ENCODE measurements around the gene CSRP2. TPM values are rescaled to one million over a fixed set of nuclear protein-coding genes. Genes with fewer than 3 reads are reported as not detected.

The CSRP2 gene
- total RNA-seq, 1 experiment from 2014 or later, result 2.6 TPM

DNA sequence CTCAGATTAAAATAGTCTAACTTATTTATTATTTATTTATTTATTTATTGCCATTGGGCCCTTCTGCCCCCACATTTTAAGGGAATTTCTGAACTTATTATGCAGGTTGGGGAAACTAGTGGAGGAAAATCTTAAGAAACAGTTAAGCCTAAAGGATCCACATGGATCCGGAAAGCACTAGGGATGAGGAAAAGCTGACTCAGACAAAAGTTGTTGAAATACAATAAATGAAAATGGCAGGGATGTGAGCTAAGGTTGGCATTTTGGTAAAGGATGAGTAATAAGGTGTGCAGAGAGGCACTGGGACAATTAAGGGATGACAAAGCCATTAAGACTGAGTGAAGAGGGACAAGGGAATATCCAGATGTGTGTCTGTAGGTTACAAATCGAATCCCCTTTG is 20.7 kb upstream of the CSRP2 start:
- H3K4me3 Mint-ChIP-seq (ENCODE audit: unreplicated experiment), result no peak overlapping the region
- POLR2A ChIA-PET, result interaction anchor here (0.7 kb wide), 1 partner anchor 13 kb away, joined by 3 read pairs; no protein-coding TSS in a partner anchor
- H3K27me3 Mint-ChIP-seq (ENCODE audit: insufficient read depth, unreplicated experiment), result no peaks in the 10 kb centered on the region
- TF ChIP-seq, protein P1, sequence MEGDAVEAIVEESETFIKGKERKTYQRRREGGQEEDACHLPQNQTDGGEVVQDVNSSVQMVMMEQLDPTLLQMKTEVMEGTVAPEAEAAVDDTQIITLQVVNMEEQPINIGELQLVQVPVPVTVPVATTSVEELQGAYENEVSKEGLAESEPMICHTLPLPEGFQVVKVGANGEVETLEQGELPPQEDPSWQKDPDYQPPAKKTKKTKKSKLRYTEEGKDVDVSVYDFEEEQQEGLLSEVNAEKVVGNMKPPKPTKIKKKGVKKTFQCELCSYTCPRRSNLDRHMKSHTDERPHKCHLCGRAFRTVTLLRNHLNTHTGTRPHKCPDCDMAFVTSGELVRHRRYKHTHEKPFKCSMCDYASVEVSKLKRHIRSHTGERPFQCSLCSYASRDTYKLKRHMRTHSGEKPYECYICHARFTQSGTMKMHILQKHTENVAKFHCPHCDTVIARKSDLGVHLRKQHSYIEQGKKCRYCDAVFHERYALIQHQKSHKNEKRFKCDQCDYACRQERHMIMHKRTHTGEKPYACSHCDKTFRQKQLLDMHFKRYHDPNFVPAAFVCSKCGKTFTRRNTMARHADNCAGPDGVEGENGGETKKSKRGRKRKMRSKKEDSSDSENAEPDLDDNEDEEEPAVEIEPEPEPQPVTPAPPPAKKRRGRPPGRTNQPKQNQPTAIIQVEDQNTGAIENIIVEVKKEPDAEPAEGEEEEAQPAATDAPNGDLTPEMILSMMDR (IDR thresholded peaks at IDR 0.05; ENCODE audit: unreplicated experiment), result no peak
- no peak overlapping the region for H3K27ac Mint-ChIP-seq (ENCODE audit: low read depth, unreplicated experiment)
- CTCF ChIA-PET, result no interaction called here
- DNase-seq (ENCODE audit: unreplicated experiment), result no peak
- no peaks in the 10 kb centered on the region for H3K9me3 Mint-ChIP-seq (ENCODE audit: unreplicated experiment)
- H3K36me3 Mint-ChIP-seq (ENCODE audit: insufficient read depth, unreplicated experiment), result no peaks in the 10 kb centered on the region
- intact Hi-C loops (cut with micrococcal nuclease), result no loop called here
- no TSS peak for BruUV-seq (replicated peaks)
- no peaks in the 10 kb centered on the region for H3K4me1 Mint-ChIP-seq (ENCODE audit: insufficient read depth, unreplicated experiment)

DNA sequence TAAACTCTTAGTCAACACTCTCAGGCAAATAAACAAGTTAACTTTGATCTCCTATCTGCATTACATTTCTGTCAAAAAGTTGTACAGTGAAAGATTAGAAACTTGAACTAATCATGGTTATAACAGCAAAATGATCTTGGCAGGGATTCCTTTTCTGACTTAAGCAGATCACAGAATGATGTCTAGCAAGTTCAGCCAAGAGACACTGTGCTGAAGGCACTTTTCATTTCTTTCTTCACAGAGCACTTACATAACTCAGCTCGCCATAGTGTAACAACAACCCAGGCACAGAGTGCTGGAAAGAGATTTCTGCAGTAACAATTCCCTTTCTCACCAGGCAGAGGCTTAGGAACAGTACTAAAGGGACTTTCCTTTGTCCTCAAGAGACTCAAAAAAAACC is 19.6 kb upstream of the CSRP2 start:
- TF ChIP-seq, protein P1 (IDR thresholded peaks at IDR 0.05; ENCODE audit: unreplicated experiment), result no peak
- Mint-ChIP-seq H3K27ac (ENCODE audit: low read depth, unreplicated experiment) (no peak overlapping the region), H3K9me3 (ENCODE audit: unreplicated experiment) (no peaks in the 10 kb centered on the region), H3K4me3 (ENCODE audit: unreplicated experiment) (no peak overlapping the region), H3K27me3 (ENCODE audit: insufficient read depth, unreplicated experiment) (no peaks in the 10 kb centered on the region), H3K36me3 (ENCODE audit: insufficient read depth, unreplicated experiment) (no peaks in the 10 kb centered on the region), H3K4me1 (ENCODE audit: insufficient read depth, unreplicated experiment) (no peaks in the 10 kb centered on the region)
- no TSS peak for BruUV-seq (replicated peaks)
- ChIA-PET POLR2A (no interaction called here), CTCF (no interaction called here)
- no peak for DNase-seq (ENCODE audit: unreplicated experiment)
- intact Hi-C loops (cut with micrococcal nuclease), result no loop called here

DNA sequence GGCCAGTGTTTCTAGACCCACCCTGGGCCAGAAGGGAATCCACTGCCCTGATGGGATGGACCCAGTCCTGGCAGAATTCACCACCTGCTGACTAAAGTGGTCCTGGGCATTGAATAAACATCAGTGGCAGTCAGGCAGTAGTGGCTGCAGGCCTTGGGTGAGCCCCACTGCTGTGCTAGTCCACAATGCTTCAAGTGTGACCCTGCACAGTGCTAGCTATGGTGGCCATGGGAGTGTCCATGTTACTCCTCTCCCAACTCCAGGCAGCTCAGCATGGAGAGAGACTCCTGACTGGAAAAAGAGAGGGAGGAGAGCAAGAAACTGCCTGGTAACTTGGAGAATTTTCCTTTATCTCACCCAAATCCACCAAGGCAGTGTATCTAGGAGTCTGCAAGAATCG is 17.5 kb upstream of the CSRP2 start:
- no peaks in the 10 kb centered on the region for H3K36me3 Mint-ChIP-seq (ENCODE audit: insufficient read depth, unreplicated experiment)
- ChIA-PET POLR2A (no interaction called here), CTCF (no interaction called here)
- H3K27me3 Mint-ChIP-seq (ENCODE audit: insufficient read depth, unreplicated experiment), result no peaks in the 10 kb centered on the region
- no peak overlapping the region for H3K27ac Mint-ChIP-seq (ENCODE audit: low read depth, unreplicated experiment)
- no peaks in the 10 kb centered on the region for H3K9me3 Mint-ChIP-seq (ENCODE audit: unreplicated experiment)
- no peaks in the 10 kb centered on the region for H3K4me1 Mint-ChIP-seq (ENCODE audit: insufficient read depth, unreplicated experiment)
- BruUV-seq (replicated peaks), result no TSS peak
- TF ChIP-seq, protein P1 (IDR thresholded peaks at IDR 0.05; ENCODE audit: unreplicated experiment), result no peak
- intact Hi-C loops (cut with micrococcal nuclease), result no loop called here
- no peak for DNase-seq (ENCODE audit: unreplicated experiment)
- no peak overlapping the region for H3K4me3 Mint-ChIP-seq (ENCODE audit: unreplicated experiment)

DNA sequence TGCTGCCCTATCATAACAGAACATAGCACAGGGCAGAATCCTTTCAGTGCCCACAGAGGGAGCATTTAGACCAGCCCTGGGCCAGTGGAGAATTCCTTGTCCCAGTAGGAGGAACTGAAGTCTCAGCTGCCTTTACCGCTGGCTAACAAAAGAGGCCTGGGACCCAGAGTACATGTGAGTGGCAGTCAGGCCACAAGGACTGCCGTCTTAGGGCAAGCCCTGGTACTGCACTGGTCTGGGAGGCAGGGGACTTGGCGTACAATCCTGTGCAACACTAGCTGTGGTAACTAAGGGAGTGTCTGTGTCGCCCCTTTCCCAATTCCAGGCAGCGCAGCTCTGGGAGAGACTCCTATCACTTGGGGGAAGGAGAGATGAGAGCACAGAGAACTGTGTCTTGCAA is 17.0 kb upstream of the CSRP2 start:
- TF ChIP-seq, protein P1 (IDR thresholded peaks at IDR 0.05; ENCODE audit: unreplicated experiment), result no peak
- CTCF ChIA-PET, result no interaction called here

More for the DNA sequence above, 17.0 kb upstream of the CSRP2 start:
- H3K4me1 Mint-ChIP-seq (ENCODE audit: insufficient read depth, unreplicated experiment), result peaks cover 4% of the 10 kb centered on the region
- H3K9me3 Mint-ChIP-seq (ENCODE audit: unreplicated experiment), result no peaks in the 10 kb centered on the region
- intact Hi-C loops (cut with micrococcal nuclease), result no loop called here
- no TSS peak for BruUV-seq (replicated peaks)
- H3K27ac Mint-ChIP-seq (ENCODE audit: low read depth, unreplicated experiment), result no peak overlapping the region
- POLR2A ChIA-PET, result no interaction called here
- no peak for DNase-seq (ENCODE audit: unreplicated experiment)
- H3K27me3 Mint-ChIP-seq (ENCODE audit: insufficient read depth, unreplicated experiment), result no peaks in the 10 kb centered on the region
- no peak overlapping the region for H3K4me3 Mint-ChIP-seq (ENCODE audit: unreplicated experiment)
- no peaks in the 10 kb centered on the region for H3K36me3 Mint-ChIP-seq (ENCODE audit: insufficient read depth, unreplicated experiment)
